Suprapubic skin (tissue), 4 donors: ENCODE measurements around the gene CSMD2. TPM values are rescaled to one million over a fixed set of nuclear protein-coding genes. Genes with fewer than 3 reads are reported as not detected.

Experiments used
- DNase-seq, 2 donors: peaks; one replicate each; pipeline ENCODE4 v3.0.0-alpha.2; 2019; ENCODE audit warnings: low spot score in 2 of 2
- H3K27ac ChIP-seq: fragments of 200-600 bp; sonication (generic); one replicate; pipeline ENCODE4 v1.5.1; 2019
- H3K27me3 ChIP-seq: fragments of 200-600 bp; sonication (generic); one replicate; pipeline ENCODE4 v1.5.1; 2019
- H3K36me3 ChIP-seq: fragments of 200-600 bp; sonication (generic); one replicate; pipeline ENCODE4 v1.5.1; 2019
- H3K4me1 ChIP-seq: fragments of 200-600 bp; sonication (generic); one replicate; pipeline ENCODE4 v1.5.1; 2019
- H3K4me3 ChIP-seq: fragments of 200-600 bp; sonication (generic); one replicate; pipeline ENCODE4 v1.5.1; 2019; ENCODE audit warnings: mild to moderate bottlenecking
- H3K9me3 ChIP-seq: fragments of 200-600 bp; sonication (generic); one replicate; pipeline ENCODE4 v1.5.1; 2019
- EP300 ChIP-seq: sonication (generic); formaldehyde crosslinking; IDR thresholded peaks from one replicate; pipeline ENCODE4 v1.6.1; 2017; ENCODE audit warnings: antibody characterized with exemption
- POLR2A ChIP-seq, 2 donors: fragments of 450-650 bp; IDR thresholded peaks; one replicate each; pipeline ENCODE4 v1.6.1; 2017; ENCODE audit warnings: antibody characterized with exemption in 2 of 2, mild to moderate bottlenecking in 2 of 2, moderate library complexity in 2 of 2
- POLR2AphosphoS5 ChIP-seq, 3 donors: sonication (generic); formaldehyde crosslinking; IDR thresholded peaks; one replicate each; pipeline ENCODE4 v1.6.1; 2017; ENCODE audit warnings: antibody characterized with exemption in 3 of 3
- WGBS: methylation state at CpG from one replicate; pipeline ENCODE4 v1.1.5; 2018; 5-methylcytosine and 5-hydroxymethylcytosine counted together
- total RNA-seq, 4 donors: library from RNA; depleted of rRNA; stranded (reverse); fragments of >200 nt; gene quantifications; one replicate each; pipeline ENCODE4 v1.1.0, GENCODE V29; 2016
- TF ChIP-seq, protein P1 (sequence below), 2 donors: fragments of 200-600 bp in 1 of 2; fragments of 450-650 bp in 1 of 2; sonication (generic) in 1 of 2; IDR thresholded peaks; one replicate each; pipeline ENCODE4 v1.5.1; 2016 to 2019; ENCODE audit warnings: antibody characterized with exemption in 2 of 2, mild to moderate bottlenecking in 1 of 2, moderate library complexity in 1 of 2

Gene CSMD2
- total RNA-seq, 4 donors from 2014 or later: 0.08 to 0.55 (median 0.13) TPM

DNA sequence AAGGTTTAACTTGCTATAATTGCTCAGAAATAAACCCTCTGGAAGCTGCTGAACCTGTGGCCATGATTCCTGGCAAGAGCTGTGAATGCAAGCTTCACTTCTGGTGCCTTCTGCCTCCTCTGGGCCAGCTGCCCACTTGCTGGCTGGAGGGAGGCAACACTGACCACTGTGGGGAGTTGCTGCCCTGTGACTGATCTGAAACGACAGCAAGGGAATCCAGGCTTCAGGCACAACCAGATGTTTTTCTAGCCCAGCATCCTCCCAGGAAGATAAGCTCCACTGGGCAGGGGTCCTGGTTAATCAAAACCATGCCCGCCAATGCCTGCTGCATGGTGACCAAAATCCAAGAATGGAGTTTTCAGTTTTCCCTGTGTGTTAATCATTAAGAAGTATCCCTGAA is 481.1 kb downstream of the CSMD2 start:
- H3K4me1 ChIP-seq: no peaks in the 10 kb centered on the region
- H3K4me3 ChIP-seq: no peak overlapping the region
- no peak for DNase-seq
- WGBS: 50% methylated on average over 2 of the region's 2 CpGs
- H3K9me3 ChIP-seq: no peaks in the 10 kb centered on the region
- H3K36me3 ChIP-seq: no peaks in the 10 kb centered on the region
- TF ChIP-seq POLR2A (IDR thresholded peaks at IDR 0.05) (no peak), EP300 (no peak), POLR2AphosphoS5 (IDR thresholded peaks at IDR 0.05) (no peak)
- TF ChIP-seq, protein P1, sequence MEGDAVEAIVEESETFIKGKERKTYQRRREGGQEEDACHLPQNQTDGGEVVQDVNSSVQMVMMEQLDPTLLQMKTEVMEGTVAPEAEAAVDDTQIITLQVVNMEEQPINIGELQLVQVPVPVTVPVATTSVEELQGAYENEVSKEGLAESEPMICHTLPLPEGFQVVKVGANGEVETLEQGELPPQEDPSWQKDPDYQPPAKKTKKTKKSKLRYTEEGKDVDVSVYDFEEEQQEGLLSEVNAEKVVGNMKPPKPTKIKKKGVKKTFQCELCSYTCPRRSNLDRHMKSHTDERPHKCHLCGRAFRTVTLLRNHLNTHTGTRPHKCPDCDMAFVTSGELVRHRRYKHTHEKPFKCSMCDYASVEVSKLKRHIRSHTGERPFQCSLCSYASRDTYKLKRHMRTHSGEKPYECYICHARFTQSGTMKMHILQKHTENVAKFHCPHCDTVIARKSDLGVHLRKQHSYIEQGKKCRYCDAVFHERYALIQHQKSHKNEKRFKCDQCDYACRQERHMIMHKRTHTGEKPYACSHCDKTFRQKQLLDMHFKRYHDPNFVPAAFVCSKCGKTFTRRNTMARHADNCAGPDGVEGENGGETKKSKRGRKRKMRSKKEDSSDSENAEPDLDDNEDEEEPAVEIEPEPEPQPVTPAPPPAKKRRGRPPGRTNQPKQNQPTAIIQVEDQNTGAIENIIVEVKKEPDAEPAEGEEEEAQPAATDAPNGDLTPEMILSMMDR (IDR thresholded peaks at IDR 0.05): no peak
- peaks cover 9% of the 10 kb centered on the region for H3K27me3 ChIP-seq
- H3K27ac ChIP-seq: no peak overlapping the region

DNA sequence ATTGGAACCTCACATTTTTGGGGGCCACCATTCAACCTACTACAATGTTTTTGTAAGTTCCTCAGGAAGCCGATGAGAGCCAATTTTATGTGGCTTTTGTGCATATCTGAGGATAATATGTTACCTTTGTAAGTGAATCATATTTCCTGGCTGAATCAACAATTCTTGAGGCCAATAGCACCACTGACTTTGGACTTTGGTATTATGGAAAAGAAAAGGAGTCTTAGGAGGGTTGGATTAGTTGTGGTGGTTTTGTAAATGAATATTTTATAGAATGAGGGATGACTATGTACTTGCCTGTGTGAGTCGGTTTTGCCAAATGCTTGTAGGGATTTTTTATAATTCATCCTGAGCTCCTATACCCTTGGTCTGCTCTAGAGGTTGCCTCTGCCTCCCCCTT is 482.7 kb downstream of the CSMD2 start:
- Histone ChIP-seq H3K4me3 (no peak overlapping the region), H3K4me1 (no peaks in the 10 kb centered on the region), H3K27ac (no peak overlapping the region), H3K9me3 (no peaks in the 10 kb centered on the region), H3K27me3 (peaks cover 9% of the 10 kb centered on the region), H3K36me3 (no peaks in the 10 kb centered on the region)
- TF ChIP-seq POLR2AphosphoS5 (IDR thresholded peaks at IDR 0.05) (no peak), EP300 (no peak), POLR2A (IDR thresholded peaks at IDR 0.05) (no peak)
- TF ChIP-seq, protein P1 (IDR thresholded peaks at IDR 0.05): no peak
- 89% methylated on average over 2 of the region's 2 CpGs for WGBS
- DNase-seq: no peak

DNA sequence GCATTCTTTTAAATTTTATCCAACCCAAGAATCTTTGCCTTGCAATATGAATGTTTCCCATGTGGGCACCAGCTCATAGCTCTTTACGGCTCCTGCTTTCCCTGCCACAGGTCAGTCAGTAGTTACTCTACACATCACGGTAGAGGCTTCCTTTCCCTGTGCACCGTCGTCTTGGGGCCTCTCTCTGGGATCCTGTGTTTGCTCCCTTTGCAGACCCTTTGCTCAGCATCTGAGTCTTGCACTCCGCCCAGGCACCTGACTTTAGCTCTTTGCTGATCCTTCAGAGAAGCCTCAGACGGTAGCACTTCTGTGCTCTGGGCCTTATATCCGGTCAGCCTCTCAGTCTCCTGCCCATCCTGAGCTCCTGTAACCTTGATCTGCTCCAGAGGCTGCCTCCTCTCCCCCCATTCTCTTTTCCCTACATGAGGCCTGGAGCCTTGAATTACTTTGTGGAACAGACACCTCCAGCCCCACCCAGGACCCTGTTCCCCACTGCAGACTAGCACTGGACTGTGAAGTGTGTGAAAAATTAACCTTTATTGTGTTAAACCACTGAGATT is 484.7 kb downstream of the CSMD2 start:
- no peak overlapping the region for H3K4me3 ChIP-seq
- no peak for TF ChIP-seq POLR2AphosphoS5 (IDR thresholded peaks at IDR 0.05)
- no peaks in the 10 kb centered on the region for H3K9me3 ChIP-seq
- WGBS: 88% methylated on average over 7 of the region's 7 CpGs
- H3K36me3 ChIP-seq: no peaks in the 10 kb centered on the region
- H3K27ac ChIP-seq: no peak overlapping the region
- peaks cover 4% of the 10 kb centered on the region for H3K27me3 ChIP-seq
- H3K4me1 ChIP-seq: no peaks in the 10 kb centered on the region
- DNase-seq: no peak

DNA sequence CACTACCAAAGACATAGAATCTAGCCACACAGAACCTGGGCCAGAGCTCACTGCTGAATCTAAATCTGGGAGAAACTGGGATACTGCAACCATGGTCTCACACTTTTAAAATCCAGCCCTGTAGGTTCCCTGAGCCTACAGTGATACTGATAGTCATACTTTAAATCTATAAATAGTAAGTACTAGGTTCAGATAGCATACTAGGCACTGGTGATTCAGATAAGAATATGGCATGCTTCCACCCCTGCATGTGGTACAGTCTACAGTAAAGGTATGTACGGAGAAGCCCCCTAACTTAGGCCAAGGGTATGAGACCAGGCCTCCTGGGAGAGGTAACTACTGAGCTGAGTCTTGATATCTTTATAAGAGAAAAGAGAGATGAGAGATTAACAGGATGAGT is 494.5 kb downstream of the CSMD2 start:
- Histone ChIP-seq H3K27me3 (peaks cover 3% of the 10 kb centered on the region), H3K9me3 (no peaks in the 10 kb centered on the region), H3K27ac (no peak overlapping the region), H3K36me3 (no peaks in the 10 kb centered on the region), H3K4me1 (no peaks in the 10 kb centered on the region), H3K4me3 (no peak overlapping the region)
- no peak for DNase-seq
- TF ChIP-seq EP300 (no peak), POLR2A (IDR thresholded peaks at IDR 0.05) (no peak), POLR2AphosphoS5 (IDR thresholded peaks at IDR 0.05) (no peak)
- TF ChIP-seq, protein P1 (IDR thresholded peaks at IDR 0.05): no peak
- 72% methylated on average over 1 of the region's 1 CpG for WGBS

DNA sequence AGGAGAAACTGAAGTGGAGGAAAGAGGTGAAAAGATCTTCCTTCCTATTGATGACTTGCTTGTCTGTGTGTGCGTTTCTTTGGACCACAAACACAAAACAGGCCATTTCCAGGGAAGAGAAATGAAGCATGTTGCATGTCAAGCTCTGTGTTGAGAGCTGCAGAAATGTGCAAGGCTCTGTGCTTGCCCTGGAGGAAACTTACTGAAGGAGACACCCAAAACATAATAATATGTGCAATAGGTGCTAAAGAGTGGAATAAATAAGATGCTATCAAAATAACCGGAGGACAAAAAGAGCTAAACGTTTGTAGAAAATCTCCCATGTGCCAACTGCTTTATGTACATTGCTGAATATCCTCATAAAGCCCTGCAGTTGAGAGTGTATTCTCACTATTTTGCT is 496.3 kb downstream of the CSMD2 start:
- WGBS: 48% methylated on average over 3 of the region's 3 CpGs
- no peaks in the 10 kb centered on the region for H3K4me1 ChIP-seq
- no peak for DNase-seq

More for the DNA sequence above, 496.3 kb downstream of the CSMD2 start:
- H3K27me3 ChIP-seq: peaks cover 3% of the 10 kb centered on the region
- no peak for TF ChIP-seq POLR2AphosphoS5 (IDR thresholded peaks at IDR 0.05)
- TF ChIP-seq, protein P1 (IDR thresholded peaks at IDR 0.05): no peak
- no peak overlapping the region for H3K27ac ChIP-seq
- H3K36me3 ChIP-seq: no peaks in the 10 kb centered on the region
- no peaks in the 10 kb centered on the region for H3K9me3 ChIP-seq
- H3K4me3 ChIP-seq: no peak overlapping the region
